ENCODE measurements around the gene ZNF367.
"Not testable (repeated sequence)": the region's sequence is repeated elsewhere in the genome, so short reads cannot be mapped to it uniquely, and the experiment has no call there.

The ZNF367 gene

DNA sequence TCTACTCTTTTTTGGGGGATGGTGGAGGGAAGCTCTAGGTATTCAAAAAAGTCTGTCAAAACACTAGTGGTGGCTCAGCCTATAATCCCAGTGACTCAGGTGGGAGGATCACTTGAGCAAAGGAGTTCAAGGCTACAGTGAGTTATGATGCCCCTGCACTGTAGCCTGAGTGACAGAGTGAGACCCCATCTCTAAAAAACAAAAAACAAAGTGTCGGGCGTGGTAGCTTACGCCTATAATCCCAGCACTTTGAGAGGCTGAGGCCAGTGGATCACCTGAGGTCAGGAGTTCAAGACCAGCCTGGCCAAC is 18.9 kb downstream of the ZNF367 start:
- no peak for DNase-seq

DNA sequence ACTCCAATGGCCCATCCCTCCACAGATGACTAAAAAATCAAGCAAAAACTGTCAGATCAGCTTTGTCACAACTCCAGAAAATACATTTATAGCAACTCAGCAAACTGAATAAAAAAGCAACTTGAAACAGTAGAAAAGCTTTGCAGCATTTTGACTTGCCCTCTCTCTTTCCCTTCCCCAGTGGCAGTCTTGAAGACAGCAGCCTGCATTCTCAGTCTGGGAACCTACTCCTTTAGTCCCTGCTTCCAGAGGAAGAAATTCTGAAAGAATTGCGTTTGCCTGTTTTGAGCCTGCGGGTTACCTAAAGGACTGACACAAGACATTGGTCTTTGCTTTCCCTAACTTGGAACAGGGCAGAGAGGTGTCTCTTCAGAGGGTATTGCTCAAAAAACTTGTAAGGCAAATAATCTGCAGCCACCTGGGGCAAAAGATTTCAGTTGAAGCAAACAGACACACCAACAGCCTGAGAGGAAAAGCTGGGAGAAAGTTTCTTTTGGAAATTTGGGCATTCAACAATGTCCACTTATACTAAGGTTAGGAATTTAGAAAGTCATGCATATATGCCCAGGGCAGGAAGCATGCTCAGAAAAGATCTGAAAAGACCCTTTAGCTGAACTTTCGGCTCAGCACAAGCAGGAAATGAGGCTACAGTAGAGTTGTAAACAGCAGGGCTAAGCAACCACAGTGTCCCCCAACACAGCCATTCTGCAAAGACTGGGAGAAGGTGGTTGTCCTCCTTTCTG is 19.4 kb downstream of the ZNF367 start:
- no peak for DNase-seq

DNA sequence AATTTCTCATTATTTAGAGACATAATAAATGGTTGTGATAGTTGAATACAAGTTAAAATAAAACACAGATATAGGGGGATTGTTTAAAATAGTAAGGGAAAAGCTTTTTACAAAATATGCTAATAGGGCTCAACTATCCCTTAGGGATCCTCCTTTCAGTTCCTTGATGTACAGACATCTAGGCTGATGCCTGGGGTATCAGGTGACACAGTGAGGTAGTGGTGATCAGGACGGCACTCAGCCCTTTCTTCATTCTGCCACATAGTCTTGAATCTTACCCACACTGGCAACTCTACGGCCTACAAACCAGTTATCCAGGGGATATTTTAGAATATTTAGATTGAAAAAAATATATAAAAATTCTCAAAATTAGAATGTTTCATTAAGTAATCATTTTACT is 22.2 kb downstream of the ZNF367 start:
- no peak for DNase-seq

DNA sequence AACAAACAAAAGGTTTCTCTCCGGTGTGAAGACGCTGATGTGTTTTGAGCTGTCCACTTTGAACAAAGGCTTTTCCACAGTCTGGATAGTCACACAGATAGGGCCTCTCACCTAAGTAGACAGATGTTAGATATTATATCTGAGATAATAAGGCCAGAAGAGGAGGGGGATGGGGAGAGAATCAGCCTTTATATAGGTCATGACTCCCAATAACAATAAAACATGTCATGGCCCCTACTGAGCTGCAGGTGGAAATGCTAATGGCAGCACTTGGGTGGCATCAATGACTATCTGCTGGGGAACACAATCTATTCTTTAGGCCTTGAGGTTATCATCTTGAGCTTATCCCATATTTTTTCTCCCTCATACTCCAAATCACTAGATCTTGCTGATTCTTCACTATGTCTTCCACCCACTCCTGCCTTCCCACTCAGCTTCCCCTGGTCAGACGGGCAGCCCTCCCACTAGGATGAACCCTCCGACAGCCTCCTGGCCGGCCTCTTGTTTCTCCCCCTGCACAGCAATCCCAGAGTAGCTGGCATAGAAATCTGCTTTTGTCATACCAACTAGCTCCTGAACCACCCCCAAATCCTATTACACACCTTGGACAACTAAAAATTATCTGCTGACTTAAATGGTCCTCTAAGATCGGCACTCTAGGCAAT is 23.2 kb downstream of the ZNF367 start:
- DNase-seq = no peak

DNA sequence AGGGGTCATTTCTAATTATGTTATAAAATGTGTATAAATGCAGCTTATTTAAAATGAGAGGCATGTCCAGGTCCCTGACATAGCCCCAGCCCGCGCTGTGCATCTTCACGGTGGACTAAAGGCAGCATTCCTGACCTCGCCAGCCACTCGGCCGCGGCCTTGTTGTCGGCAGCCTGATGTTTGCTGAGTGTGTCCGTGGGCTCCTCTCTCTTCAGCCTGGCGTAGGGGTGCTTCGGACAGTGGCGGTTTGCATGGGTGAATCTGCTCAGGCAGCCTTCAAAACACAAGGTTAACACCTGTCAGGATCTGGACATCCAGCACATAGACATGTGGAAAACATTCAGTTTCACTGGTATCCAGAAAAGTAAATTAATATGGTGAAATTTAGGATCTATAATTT is 25.9 kb downstream of the ZNF367 start:
- no peak for DNase-seq

DNA sequence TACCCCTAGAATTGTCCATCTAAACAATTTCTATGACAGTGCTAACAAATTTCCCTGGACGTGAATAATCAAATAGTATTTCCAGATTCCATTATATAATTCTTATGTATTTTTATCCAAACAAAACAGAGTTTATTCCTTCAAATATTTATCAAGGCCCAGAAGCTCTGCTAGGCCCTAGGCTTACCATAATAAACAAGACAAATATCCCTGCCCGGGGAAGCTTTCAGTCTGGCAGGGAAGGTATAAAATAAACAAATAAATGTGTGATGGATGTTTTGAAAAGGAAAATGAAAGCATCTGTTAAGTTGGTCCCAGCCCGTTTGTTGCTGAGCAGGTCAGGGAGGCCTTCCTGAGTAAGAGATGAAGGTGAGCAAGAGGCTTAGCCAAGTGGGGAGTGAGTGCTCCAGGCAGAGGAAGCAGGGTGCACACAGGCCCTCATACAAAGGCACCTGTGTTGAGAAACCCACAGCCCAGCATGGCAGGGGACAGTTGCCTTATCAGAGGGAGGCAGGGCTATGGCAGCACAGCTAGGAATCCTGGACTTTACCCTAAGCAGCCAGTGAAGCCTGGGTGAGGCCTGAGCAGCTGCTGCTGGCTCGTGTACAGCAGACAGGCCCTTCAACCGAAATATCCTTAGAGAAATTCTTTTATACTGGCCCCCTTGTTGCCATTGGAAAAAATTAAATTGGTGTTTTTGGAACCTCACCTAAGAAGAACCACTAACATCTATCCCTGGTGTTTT is 27.0 kb downstream of the ZNF367 start:
- no peak for DNase-seq

DNA sequence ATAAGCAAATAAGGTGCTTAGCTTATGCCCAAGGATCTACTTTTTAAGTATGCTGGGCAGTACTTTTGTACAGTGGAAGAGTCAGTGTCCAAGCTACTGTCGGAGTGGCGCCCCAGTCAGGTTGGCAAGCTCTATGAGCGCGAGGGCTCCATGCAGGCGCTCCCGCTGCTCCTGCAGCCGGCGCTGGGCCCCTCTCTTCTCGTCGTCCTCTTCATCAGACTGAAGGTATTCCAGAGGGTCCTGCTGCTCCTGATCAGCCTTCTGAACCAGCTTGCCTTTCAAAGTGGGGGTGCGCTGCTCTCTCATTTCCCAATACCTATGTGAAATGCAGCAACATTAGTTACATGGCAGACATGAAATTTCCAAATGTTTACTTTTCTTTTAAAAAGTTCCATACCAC is 30.0 kb downstream of the ZNF367 start:
- DNase-seq = no peak

DNA sequence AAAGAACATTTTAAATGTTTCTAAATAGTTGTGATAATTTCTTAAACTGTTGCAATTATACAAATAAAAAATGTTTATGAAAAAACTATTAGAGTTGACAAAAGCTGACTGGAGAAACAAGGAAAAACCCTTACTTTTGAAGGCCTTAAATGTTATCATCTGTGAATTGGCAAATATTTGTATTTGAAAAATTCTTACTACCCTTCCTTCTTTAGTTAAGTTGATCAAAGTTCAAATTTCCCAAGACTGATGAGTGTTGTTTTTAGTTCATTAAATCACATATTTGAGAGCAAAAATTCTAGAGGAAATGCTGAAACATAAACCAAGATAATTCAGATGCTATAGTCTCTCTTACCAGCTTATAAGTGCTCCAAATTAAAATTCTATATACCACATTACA is 32.0 kb downstream of the ZNF367 start:
- DNase-seq = no peak

DNA sequence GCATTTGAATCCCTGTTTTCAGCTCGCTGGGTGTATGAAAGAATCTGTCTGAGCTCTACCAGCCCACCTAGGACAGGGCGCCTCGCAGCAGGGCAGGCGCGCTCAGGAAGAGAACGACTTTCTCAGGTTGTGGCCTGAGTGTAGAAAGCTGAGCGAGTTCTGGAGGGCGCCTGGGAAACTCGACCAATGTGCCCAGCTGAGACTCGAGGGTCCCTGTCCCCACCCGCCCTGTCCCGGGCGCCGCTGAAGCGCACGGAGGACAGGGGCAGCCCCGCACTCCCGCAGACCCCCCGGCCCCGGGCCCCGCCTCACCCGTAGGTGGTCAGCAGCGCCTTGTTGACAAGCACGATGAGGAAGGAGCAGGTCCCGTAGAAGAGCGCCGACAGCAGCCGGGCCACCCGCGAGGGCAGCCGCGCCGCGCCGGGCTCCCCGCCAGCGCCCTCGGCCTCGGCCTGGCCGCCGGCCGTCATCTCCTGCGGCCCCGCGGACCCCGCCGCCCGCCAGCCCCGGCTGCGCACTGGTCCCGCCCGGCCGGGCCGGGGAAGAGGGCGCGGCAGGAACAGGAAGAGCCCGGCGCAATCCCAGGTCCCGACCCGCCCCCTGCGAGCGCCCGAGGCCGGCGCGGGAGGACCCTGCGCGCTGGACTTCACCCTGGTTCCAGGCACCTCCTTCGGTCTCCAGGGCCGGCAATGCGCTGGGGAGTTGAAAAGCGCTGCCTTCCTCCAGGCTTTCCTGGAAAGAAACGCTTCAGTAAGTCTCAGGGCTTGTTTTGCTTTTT is 34.8 kb downstream of the ZNF367 start, which contains the start of gene SLC35D2:
TSS of gene SLC35D2 (minus strand) at position 547 of the 778 bp plus-strand sequence. CDS start at position 470, 77 bp downstream.
- peak; percentile 61 for DNase-seq

DNA sequence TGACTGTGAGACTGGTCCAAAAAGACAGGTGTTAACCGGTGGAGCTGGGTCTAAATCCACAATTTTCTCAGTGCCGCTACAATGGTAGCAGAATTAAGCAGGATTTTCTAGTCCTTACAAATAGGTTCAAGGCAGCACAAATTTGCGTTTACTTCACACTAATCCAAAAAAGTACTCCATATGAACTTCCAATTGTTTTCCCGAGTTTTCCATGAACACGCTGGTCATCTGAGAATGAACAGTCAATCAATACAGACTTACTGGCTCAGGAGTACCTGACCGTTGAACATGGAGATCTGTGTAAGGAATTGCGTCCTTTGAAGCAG is 35.4 kb downstream of the ZNF367 start:
- DNase-seq = no peak

DNA sequence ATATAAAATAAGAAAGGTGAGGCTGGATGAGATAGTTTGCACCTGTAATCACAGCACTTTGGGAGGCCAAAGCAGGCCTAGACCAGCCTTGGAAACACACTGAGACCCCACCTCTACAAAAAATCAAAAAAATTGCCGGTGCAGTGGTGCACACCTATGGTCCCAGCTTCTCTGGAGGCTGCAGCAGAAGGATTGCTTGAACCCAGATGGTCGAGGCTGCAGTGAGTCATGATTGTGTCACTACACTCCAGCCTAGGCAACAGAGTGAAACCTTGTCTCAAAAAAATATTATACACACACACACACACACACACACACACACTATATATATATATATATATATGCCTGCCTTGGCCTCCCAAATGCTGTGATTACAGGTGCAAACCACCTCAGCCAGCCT is 36.0 kb downstream of the ZNF367 start:
- DNase-seq = no peak

DNA sequence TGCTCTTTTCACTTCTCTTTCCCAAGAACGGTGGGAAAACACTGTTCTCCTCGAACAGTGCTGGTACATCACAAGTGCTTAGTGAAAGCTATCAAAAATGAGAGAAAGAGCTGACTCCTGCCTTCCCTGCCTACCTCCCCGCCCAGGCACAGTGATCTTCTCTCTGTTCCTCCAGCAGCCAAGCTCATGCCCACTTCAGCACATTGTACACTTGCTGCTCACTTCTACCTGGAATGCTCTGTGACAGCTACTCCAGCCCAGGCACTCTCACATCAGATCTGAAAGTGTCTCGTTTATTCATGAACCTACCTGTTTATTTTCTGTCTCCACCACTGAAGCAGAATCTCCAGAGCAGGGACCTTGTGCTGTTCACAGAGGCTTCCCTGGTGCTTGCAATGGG is 36.5 kb downstream of the ZNF367 start:
- DNase-seq = no peak

DNA sequence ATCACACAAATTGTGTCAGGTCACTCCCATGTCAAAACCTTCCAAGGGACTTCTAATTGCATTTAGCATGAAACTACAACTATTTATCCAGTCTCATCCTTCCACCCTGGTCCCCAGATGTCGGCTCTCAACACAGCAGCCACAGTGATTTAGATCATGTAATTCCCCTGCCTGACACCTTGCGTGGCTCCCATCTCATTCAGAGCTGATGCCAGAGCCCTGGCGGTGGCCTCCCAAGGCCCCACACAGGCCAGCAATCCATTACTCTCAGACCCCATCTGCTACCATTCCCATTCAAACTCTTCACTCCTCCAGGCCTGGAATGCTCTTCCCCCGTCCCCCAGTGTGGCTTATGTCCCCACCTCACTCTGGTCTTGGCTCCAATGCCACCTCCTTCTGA is 37.0 kb downstream of the ZNF367 start:
- no peak for DNase-seq

DNA sequence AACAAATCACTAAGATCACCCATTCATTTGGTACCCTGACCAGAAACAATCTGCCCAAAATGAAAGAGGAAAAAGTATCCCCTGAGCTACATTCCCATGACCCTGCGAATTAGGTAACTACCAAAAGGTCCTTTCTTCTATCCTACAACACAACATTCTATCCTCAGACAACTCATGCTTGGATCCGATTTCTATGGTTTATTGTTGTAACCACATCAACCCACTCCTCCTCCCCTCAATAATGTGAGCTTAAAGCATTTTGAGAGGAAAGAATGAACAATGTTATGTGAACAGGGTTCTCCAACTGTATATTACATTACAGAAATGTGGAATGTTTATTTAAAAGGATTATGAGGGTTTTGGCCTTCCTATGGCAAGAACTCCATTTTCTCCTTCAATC is 38.7 kb downstream of the ZNF367 start:
- DNase-seq = no peak

DNA sequence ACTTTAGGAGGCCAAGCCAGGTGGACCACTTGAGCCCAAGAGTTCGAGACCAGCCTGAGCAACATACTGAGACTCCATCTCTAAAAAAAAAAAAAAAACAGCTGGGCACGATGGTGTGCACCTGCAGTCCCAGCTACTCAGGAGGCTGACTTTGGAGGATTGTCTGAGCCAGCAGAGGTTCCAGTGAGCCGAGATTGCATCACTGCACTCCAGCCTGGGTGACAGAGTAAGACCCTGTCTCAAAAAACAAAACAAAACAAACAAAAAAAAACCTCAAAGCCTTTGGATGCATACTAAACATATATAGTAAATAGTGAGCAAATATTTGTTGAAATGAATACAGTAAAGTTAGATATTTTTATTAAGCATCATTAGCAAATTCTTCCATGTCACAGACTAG is 40.0 kb downstream of the ZNF367 start:
- DNase-seq = no peak

DNA sequence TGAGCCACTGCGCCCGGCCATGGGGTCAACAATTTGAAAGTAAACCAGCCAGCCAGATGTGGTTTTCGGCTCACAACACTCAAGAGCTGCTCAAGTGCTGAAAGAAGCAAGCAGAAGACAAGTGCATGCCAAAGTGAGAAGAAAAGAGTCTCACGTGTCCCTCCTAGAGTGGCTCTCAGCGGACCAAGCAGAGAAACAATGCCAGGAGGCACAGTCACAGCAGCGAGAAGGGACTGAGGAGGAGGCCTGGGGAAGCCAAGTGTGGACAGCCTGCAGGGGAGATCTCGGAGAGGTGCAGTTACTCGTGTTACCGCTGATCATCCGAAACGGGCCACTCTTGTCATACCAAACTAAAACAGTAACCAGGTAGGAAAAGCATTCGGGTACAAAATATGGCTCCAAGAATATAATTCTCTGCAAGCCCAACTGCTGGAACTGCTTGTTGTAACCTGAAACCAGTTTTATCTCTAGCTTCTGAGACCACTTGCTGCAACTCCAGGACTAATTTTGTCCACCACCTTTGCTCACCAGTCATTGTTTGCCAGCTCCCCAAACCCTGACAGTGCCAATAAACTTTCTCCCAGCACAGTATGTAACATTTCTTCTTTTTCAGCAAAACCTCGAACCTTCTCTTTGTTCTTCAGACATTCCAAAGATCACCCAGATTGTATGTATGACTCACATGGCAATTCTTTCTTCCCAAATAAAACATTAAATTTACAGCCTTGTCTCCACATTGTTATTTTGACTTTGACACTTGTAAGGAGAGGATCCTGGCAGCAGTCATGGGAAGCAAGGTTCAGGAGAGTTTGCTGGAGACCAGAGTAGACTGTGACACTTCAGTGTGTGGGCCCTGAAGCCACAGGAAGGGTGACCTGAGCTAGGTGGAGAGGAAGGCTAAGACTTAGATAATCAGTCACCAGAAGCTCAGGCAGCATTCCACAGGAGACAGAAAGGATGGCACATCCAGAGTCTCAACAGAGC is 41.0 kb downstream of the ZNF367 start:
- no peak for DNase-seq

DNA sequence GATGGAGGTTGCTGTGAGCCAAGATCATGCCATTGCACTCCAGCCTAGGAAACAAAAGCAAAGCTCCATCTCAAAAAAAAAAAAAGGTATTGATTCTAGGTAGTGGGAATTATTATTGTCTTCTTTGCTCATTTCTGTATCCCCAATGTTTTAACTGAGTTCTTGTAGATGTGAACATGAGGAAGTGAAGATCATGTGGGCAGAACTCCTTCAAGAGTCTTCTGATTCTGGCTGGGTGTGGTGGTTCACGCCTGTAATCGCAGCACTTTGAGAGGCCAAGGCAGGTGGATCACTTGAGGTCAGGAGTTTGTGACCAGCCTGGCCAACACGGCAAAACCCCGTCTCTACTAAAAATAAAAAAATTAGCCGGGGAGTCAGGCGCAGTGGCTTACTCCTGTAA is 42.7 kb downstream of the ZNF367 start:
- not testable (repeated sequence) for DNase-seq

DNA sequence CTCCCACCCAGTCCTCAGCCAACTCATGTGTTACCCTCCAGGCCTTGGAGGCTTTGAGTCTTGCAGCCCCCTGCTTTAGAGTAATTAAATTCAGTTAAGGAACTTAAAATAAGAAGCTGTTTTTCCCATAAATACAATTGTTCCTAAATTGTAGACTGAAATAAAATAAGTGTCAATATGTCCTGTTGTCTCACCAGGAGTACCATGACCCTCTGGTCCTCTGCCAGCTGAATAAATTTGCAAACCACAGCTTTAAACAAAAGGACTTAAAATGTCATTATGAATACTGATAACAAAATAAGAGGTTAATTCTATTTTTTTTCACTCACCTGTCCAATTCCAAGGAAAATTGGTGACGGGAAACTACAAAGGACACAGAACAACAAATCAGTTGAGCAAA is 50.2 kb downstream of the ZNF367 start:
- no peak for DNase-seq

DNA sequence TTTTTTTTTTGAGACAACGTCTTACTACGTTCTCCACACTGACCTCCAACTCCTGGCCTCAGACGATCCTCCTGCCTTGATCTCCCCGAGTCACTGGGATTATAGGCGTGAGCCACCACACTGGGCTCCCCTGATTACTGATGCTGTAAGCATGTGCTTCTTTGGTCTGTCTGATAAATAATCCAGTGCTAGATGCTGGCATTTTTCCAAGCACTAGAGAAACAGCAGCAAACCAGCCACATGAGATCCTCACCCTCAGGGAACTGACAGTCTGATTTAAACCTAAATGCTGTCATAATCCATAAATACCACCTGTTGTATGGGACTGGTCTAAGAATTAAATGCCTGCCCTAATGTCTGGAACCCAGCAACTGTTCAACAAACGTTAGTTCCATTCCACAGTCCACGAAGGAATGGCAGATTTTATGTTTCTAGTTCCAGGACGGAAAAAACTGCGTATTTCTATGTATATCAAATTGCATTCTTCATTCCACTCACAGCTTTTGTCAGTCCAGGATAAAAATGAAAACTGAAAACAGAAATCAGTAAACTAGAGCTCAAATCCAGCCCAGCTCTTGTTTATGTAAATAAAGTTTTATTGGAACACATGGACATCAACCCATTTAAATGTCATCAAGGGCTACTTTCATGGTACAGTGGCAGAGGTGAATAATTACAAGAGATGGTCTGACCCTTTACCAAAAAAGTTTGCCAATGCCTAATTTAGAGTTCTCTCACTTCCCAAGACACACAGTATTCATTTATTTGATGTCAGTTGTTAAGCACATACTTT is 54.8 kb downstream of the ZNF367 start:
- no peak for DNase-seq

DNA sequence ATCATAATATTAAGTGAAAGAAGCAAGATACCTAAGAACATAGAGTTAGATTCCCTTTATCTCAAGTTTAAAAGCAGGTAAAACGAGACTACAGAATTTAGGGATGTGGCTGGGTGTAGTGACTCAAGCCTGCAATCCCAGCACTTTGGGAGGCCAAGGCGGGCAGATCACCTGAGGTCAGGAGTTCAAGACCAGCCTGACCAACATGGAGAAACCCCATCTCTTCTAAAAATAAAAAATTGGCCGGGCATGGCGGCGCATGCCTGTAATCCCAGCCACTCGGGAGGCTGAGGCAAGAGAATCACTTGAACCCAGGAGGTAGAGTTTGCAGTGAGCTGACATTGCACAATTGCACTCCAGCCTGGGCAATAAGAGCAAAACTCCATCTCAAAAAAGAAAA is 56.1 kb downstream of the ZNF367 start:
- not testable (repeated sequence) for DNase-seq

DNA sequence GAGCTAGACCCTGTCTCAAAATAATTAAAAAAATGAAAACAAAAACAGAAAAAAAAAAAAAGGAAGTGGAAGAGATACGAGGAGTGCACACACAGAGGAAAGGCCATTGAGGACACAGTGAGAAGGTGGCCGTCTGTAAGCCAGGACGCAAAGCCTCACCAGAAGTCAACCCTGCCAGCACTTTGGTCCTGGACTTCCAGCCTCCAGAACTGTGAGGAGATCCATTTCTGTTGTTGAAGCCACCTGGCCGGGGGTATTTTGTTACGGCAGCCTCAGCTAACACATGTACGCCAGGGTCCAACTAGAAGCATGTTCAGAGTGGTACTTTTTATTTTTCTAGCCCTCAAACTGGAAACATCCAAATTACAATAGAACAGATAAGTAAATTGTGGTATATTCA is 56.5 kb downstream of the ZNF367 start:
- DNase-seq = no peak

Measured in femur (tissue), 1 donor.